Astrocyte (in vitro differentiated cells and primary cell): ENCODE results near the gene MTA1. TPM values are rescaled to one million over a fixed set of nuclear protein-coding genes. Genes with fewer than 3 reads are reported as not detected.
A peak's percentile ranks its signal among the peaks of the same experiment; 100 is the strongest.

ENCODE experiments used
- DNase-seq: peaks from one replicate; pipeline ENCODE4 v3.0.0-alpha.2; 2010; ENCODE audit warnings: low read depth
- FAIRE-seq: peaks from 2 replicates; lab custom pipeline; 2011; peaks lifted over from hg19 to GRCh38; lab: Jason Lieb, UNC
- H2AFZ ChIP-seq: 2 replicates; pipeline ENCODE4 v1.6.0; 2012; ENCODE audit warnings: low read depth, low read length, inconsistent platforms
- H3K27ac ChIP-seq: 2 replicates; pipeline ENCODE4 v1.5.1; 2011; ENCODE audit warnings: low read depth, low read length, inconsistent platforms
- H3K27me3 ChIP-seq: 2 replicates; pipeline ENCODE4 v1.6.0; 2011; ENCODE audit warnings: low read length, inconsistent platforms; ENCODE audit not compliant: insufficient read depth
- H3K36me3 ChIP-seq: 2 replicates; pipeline ENCODE4 v1.5.1; 2011; ENCODE audit warnings: low read length, inconsistent platforms; ENCODE audit not compliant: insufficient read depth
- H3K4me1 ChIP-seq: 2 replicates; pipeline ENCODE4 v1.5.1; 2011; ENCODE audit warnings: low read length, inconsistent platforms; ENCODE audit not compliant: insufficient read depth
- H3K4me2 ChIP-seq: 2 replicates; pipeline ENCODE4 v1.6.0; 2012; ENCODE audit warnings: low read length, inconsistent platforms
- H3K4me3 ChIP-seq: 2 replicates; pipeline ENCODE4 v1.5.1; 2011; ENCODE audit warnings: low read depth, mild to moderate bottlenecking, low read length, inconsistent platforms; ENCODE audit not compliant: insufficient read depth
- H3K79me2 ChIP-seq: 2 replicates; pipeline ENCODE4 v1.6.0; 2012; ENCODE audit warnings: mild to moderate bottlenecking, low read length, inconsistent platforms; ENCODE audit not compliant: insufficient read depth
- H3K9ac ChIP-seq: 2 replicates; pipeline ENCODE4 v1.6.0; 2012; ENCODE audit warnings: mild to moderate bottlenecking, low read length, inconsistent platforms
- H3K9me3 ChIP-seq: 2 replicates; pipeline ENCODE4 v1.5.1; 2012; ENCODE audit warnings: low read depth, mild to moderate bottlenecking, low read length, inconsistent platforms; ENCODE audit not compliant: insufficient read depth
- H4K20me1 ChIP-seq: 2 replicates; pipeline ENCODE4 v1.6.0; 2012; ENCODE audit warnings: low read length, inconsistent platforms; ENCODE audit not compliant: insufficient read depth
- H3K27ac Mint-ChIP-seq: one replicate; pipeline ENCODE4 v1.8.0; 2021; ENCODE audit warnings: mild to moderate bottlenecking, mixed read lengths; ENCODE audit not compliant: unreplicated experiment
- H3K27me3 Mint-ChIP-seq: one replicate; pipeline ENCODE4 v1.8.0; 2021; ENCODE audit warnings: low read depth, mixed read lengths; ENCODE audit not compliant: unreplicated experiment
- H3K36me3 Mint-ChIP-seq: one replicate; pipeline ENCODE4 v1.8.0; 2021; ENCODE audit warnings: low read depth, mixed read lengths; ENCODE audit not compliant: unreplicated experiment
- H3K4me1 Mint-ChIP-seq: one replicate; pipeline ENCODE4 v1.8.0; 2021; ENCODE audit warnings: low read depth, mixed read lengths; ENCODE audit not compliant: unreplicated experiment
- H3K4me3 Mint-ChIP-seq: one replicate; pipeline ENCODE4 v1.8.0; 2021; ENCODE audit warnings: mild to moderate bottlenecking, moderate library complexity, mixed read lengths; ENCODE audit not compliant: unreplicated experiment
- H3K9me3 Mint-ChIP-seq: one replicate; pipeline ENCODE4 v1.8.0; 2021; ENCODE audit warnings: mild to moderate bottlenecking, mixed read lengths; ENCODE audit not compliant: unreplicated experiment
- EZH2 ChIP-seq: IDR thresholded peaks from 2 replicates; pipeline ENCODE4 v1.6.1; 2012; ENCODE audit warnings: mild to moderate bottlenecking, low read length, inconsistent platforms; ENCODE audit not compliant: insufficient read depth
- total RNA-seq: library from RNA; stranded (reverse); gene quantifications from 2 replicates; pipeline ENCODE4 v1.2.1, GENCODE V29; 2021
- TF ChIP-seq, protein P1 (sequence below): IDR thresholded peaks from 2 replicates; pipeline ENCODE4 v1.5.1; 2011; ENCODE audit warnings: low read depth, mild to moderate bottlenecking, inconsistent platforms, low read length, moderate library complexity; ENCODE audit not compliant: insufficient read depth

MTA1 gene
- total RNA-seq, 1 donor from 2014 or later, result 111 TPM

DNA sequence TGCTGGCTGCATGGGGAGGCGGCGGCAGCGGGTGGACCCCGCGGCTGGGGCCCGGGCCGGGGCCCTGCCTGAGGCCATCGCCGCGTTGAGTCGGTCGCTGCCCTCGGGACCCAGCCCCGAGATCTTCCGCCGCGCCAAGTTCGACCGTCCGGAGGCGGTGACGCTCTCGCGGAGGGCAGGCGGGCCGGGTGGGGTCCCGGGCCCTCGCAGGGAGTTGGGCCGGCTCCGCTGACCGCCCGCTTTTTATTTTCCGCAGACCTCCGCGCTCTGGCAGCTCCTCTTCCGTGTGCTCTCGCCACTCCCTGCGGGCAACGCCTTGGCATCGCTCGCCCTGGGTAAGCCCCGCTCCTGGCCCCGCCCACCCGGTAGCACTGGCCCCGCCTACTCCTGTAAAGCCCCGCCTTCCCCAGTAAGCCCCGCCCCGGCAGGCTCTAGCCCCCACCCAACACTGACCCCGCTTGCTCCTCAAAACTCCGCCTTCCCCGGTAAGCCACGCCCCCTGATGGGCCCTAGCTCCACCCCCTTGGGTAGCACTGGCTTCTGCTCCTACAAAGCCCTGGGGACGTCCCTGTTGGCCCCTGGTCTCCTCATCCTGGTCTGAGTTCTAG is 71.8 kb downstream of the MTA1 start:
- H4K20me1 ChIP-seq, result peaks cover 5% of the 10 kb centered on the region
- peak overlapping the region; percentile 70 for H3K4me3 ChIP-seq
- TF ChIP-seq, protein P1, sequence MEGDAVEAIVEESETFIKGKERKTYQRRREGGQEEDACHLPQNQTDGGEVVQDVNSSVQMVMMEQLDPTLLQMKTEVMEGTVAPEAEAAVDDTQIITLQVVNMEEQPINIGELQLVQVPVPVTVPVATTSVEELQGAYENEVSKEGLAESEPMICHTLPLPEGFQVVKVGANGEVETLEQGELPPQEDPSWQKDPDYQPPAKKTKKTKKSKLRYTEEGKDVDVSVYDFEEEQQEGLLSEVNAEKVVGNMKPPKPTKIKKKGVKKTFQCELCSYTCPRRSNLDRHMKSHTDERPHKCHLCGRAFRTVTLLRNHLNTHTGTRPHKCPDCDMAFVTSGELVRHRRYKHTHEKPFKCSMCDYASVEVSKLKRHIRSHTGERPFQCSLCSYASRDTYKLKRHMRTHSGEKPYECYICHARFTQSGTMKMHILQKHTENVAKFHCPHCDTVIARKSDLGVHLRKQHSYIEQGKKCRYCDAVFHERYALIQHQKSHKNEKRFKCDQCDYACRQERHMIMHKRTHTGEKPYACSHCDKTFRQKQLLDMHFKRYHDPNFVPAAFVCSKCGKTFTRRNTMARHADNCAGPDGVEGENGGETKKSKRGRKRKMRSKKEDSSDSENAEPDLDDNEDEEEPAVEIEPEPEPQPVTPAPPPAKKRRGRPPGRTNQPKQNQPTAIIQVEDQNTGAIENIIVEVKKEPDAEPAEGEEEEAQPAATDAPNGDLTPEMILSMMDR, result no peak
- TF ChIP-seq EZH2, result no peak
- H3K4me2 ChIP-seq, result peak overlapping the region; percentile 91
- H3K4me1 ChIP-seq, result peaks cover 13% of the 10 kb centered on the region
- FAIRE-seq, result no peak
- H3K27ac ChIP-seq, result peak overlapping the region; percentile 70
- peaks cover 8% of the 10 kb centered on the region for H3K79me2 ChIP-seq
- Mint-ChIP-seq H3K27me3 (peaks cover 1% of the 10 kb centered on the region), H3K9me3 (no peaks in the 10 kb centered on the region), H3K27ac (no peak overlapping the region), H3K4me1 (peaks cover 1% of the 10 kb centered on the region), H3K4me3 (peak overlapping the region; percentile 81), H3K36me3 (no peaks in the 10 kb centered on the region)
- peak overlapping the region; percentile 78 for H3K9ac ChIP-seq
- H3K9me3 ChIP-seq, result no peaks in the 10 kb centered on the region
- H3K36me3 ChIP-seq, result no peaks in the 10 kb centered on the region
- H2AFZ ChIP-seq, result peak overlapping the region; percentile 89
- DNase-seq, result no peak
- H3K27me3 ChIP-seq, result peaks cover 12% of the 10 kb centered on the region

DNA sequence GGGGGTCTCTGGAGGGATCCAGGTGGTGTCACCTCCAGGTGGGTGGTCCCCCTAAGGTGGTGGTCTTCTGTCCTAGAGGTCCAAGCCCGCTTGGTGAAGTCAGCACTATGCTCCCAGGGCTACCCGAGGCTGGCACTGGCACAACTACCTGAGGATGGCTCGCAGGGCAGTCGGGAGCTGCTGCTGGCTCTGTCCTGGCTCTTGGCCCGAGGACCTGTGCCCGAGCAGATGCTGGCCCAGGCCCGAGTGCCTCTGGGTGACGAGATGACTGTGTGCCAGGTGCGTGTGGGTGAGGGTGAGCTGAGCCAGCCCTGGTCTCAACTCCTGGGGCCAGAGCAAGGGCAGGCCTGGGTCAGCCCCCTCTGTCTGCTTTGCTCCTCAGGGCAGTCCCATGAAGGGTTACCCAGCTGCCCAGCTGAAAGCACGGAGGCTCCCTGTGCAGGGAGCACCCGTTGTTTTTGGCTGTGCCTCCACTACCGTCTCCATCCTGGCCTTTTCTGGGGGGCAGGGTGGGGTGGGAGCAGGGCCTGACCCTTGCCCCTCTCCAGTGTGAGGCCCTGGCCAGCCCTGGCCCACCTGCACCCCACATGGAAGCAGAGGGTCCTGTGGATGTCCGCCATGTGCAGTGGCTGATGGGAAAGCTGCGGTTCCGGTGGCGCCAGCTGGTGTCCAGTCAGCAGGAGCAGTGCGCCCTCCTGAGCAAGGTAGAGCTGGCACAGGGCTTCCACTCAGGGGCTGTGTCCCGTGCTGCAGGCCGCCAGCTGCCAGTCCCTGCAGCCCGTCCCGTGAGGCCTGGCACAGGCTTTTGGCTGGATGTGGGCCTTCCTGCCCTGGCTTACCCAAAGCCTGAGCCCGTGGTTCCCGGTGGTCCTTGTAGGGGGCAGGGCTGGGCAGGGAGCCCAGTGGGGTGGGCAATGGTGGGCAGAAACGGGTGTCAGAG is 72.7 kb downstream of the MTA1 start:
- DNase-seq, result no peak

More for the DNA sequence above, 72.7 kb downstream of the MTA1 start:
- peaks cover 1% of the 10 kb centered on the region for H3K27me3 Mint-ChIP-seq
- H3K4me1 ChIP-seq, result peaks cover 10% of the 10 kb centered on the region
- no peak overlapping the region for H2AFZ ChIP-seq
- peak overlapping the region; percentile 91 for H3K4me2 ChIP-seq
- no peak overlapping the region for H3K4me3 ChIP-seq
- no peaks in the 10 kb centered on the region for H3K9me3 ChIP-seq
- no peak overlapping the region for H3K27ac ChIP-seq
- no peaks in the 10 kb centered on the region for H3K36me3 ChIP-seq
- no peaks in the 10 kb centered on the region for H3K36me3 Mint-ChIP-seq
- no peaks in the 10 kb centered on the region for H3K9me3 Mint-ChIP-seq
- FAIRE-seq, result no peak
- H3K27me3 ChIP-seq, result peaks cover 4% of the 10 kb centered on the region
- H3K4me3 Mint-ChIP-seq, result peak overlapping the region; percentile 81
- peaks cover 1% of the 10 kb centered on the region for H3K4me1 Mint-ChIP-seq
- H3K27ac Mint-ChIP-seq, result no peak overlapping the region
- TF ChIP-seq EZH2, result no peak
- TF ChIP-seq, protein P1, result no peak
- peaks cover 5% of the 10 kb centered on the region for H4K20me1 ChIP-seq
- peaks cover 8% of the 10 kb centered on the region for H3K79me2 ChIP-seq
- no peak overlapping the region for H3K9ac ChIP-seq
